Endothelial cell of umbilical vein (primary cell): Measurements from ENCODE around the gene ARHGEF33. TPM values are rescaled to one million over a fixed set of nuclear protein-coding genes. Genes with fewer than 3 reads are reported as not detected.

ENCODE experiments used
- BruUV-seq: library from RNA; stranded (reverse); fragments of 400-500 nt; replicated peaks from 2 replicates; lab custom pipeline; 2021; lab: Mats Ljungman, UMichigan
- CTCF ChIA-PET: fragments of 300-600, 350-600 bp; sonication (Branson Sonifier 250); formaldehyde crosslinking; loops from one replicate; lab custom pipeline; 2021; ENCODE audit warnings: antibody characterized with exemption, inconsistent platforms; lab: Charles Lee
- POLR2A ChIA-PET: fragments of 300-600, 350-600 bp; sonication (Branson Sonifier 250); formaldehyde crosslinking; loops from one replicate; lab custom pipeline; 2021; ENCODE audit warnings: antibody characterized with exemption, inconsistent platforms; lab: Charles Lee
- DNase-seq: peaks from one replicate; pipeline ENCODE4 v3.0.0-alpha.2; 2011; ENCODE audit warnings: low read depth, low spot score
- FAIRE-seq: peaks from 2 replicates; lab custom pipeline; 2011; peaks lifted over from hg19 to GRCh38; lab: Jason Lieb, UNC
- H2AFZ ChIP-seq: 2 replicates; pipeline ENCODE4 v1.6.0; 2012; ENCODE audit warnings: low read depth, low read length, control low read depth, inconsistent platforms
- H3K27ac ChIP-seq: 2 replicates; pipeline ENCODE4 v1.5.1; 2011; ENCODE audit warnings: low read depth, mild to moderate bottlenecking, control low read depth, low read length, moderate library complexity; ENCODE audit not compliant: insufficient read depth
- H3K27me3 ChIP-seq, 2 experiments: 2 replicates each; pipeline versions ENCODE4 v1.6.0 to v1.6.1; 2011; ENCODE audit warnings: low read length in 2 of 2, mixed read lengths in 1 of 2; ENCODE audit not compliant: control insufficient read depth in 2 of 2, insufficient read depth in 2 of 2
- H3K36me3 ChIP-seq, 2 experiments: 2 replicates in 1 of 2; 3 replicates in 1 of 2; pipeline ENCODE4 v1.5.1; 2011; ENCODE audit warnings: low read length in 2 of 2, mild to moderate bottlenecking in 1 of 2, moderate library complexity in 1 of 2; ENCODE audit not compliant: control insufficient read depth in 2 of 2, insufficient read depth in 2 of 2; ENCODE audit errors: extremely low read depth in 1 of 2
- H3K4me1 ChIP-seq: 3 replicates; pipeline ENCODE4 v1.5.1; 2011; ENCODE audit warnings: mild to moderate bottlenecking, low read length; ENCODE audit not compliant: control insufficient read depth, insufficient read depth; ENCODE audit errors: extremely low read depth
- H3K4me2 ChIP-seq: 2 replicates; pipeline ENCODE4 v1.6.1; 2011; ENCODE audit warnings: low read length, control low read depth, mixed read lengths; ENCODE audit not compliant: insufficient read depth
- H3K4me3 ChIP-seq, 3 experiments: fragments of 200-600 bp in 1 of 3; sonication (generic), shearing (Covaris generic) in 1 of 3; replicated peaks in 1 of 3; 2 replicates each; pipeline ENCODE4 v1.5.1; 2011 to 2016; ENCODE audit warnings: control low read depth in 3 of 3, low read length in 3 of 3, mild to moderate bottlenecking in 2 of 3, inconsistent platforms in 1 of 3, low read depth in 1 of 3, moderate library complexity in 1 of 3; ENCODE audit not compliant: insufficient read depth in 1 of 3
- H3K79me2 ChIP-seq: 2 replicates; pipeline ENCODE4 v1.6.0; 2012; ENCODE audit warnings: low read length, inconsistent platforms; ENCODE audit not compliant: control insufficient read depth, insufficient read depth
- H3K9ac ChIP-seq: replicated peaks from 2 replicates; pipeline ENCODE3; 2011; ENCODE audit warnings: low read length, control low read depth; ENCODE audit not compliant: insufficient read depth; ENCODE audit errors: extremely low read depth
- H3K9me1 ChIP-seq: replicated peaks from 3 replicates; pipeline ENCODE4 v1.6.0; 2011; ENCODE audit warnings: mild to moderate bottlenecking, low read length; ENCODE audit not compliant: control insufficient read depth, insufficient read depth; ENCODE audit errors: extremely low read depth
- H3K9me3 ChIP-seq: replicated peaks from 2 replicates; pipeline ENCODE4 v1.5.1; 2012; ENCODE audit warnings: low read length, inconsistent platforms; ENCODE audit not compliant: control insufficient read depth, insufficient read depth
- H4K20me1 ChIP-seq: replicated peaks from 2 replicates; pipeline ENCODE3; 2011; ENCODE audit warnings: mild to moderate bottlenecking, low read length; ENCODE audit not compliant: control insufficient read depth, insufficient read depth; ENCODE audit errors: extremely low read depth
- EZH2 ChIP-seq: IDR thresholded peaks from 2 replicates; pipeline ENCODE4 v1.6.1; 2012; ENCODE audit warnings: borderline replicate concordance, low read depth, mild to moderate bottlenecking, moderate library complexity, low read length, inconsistent platforms; ENCODE audit not compliant: severe bottlenecking
- FOS ChIP-seq: IDR thresholded peaks from 2 replicates; pipeline ENCODE4 v1.6.1; 2011; ENCODE audit warnings: mild to moderate bottlenecking, low read length, moderate library complexity, borderline replicate concordance; ENCODE audit not compliant: insufficient read depth
- GATA2 ChIP-seq: IDR thresholded peaks from 2 replicates; pipeline ENCODE4 v1.7.0; 2011; ENCODE audit warnings: low read depth, mild to moderate bottlenecking, moderate library complexity, mixed read lengths, low read length; ENCODE audit not compliant: insufficient read length, insufficient read depth
- JUN ChIP-seq: IDR thresholded peaks from 2 replicates; pipeline ENCODE4 v1.6.1; 2011; ENCODE audit warnings: borderline replicate concordance, low read depth; ENCODE audit not compliant: insufficient read length, insufficient read depth
- POLR2A ChIP-seq: IDR thresholded peaks from 2 replicates; pipeline ENCODE4 v1.6.1; 2012; ENCODE audit warnings: low read depth, mild to moderate bottlenecking, control low read depth, low read length
- dilution Hi-C: fragments of 300-500 bp; cut with MboI; formaldehyde crosslinking; loops from one replicate; pipeline ENCODE4 v1.15.0; 2019; ENCODE audit warnings: low sequenced_read_pairs; ENCODE audit not compliant: extremely low pct_ligation_motif_present
- intact Hi-C: fragments of 100-400 bp; cut with micrococcal nuclease; formaldehyde crosslinking; loops from one replicate; pipeline ENCODE4 v1.10.0; 2022
- polyA plus RNA-seq, 4 experiments: library from polyadenylated mRNA; depleted of rRNA in 3 of 4; stranded (reverse) in 3 of 4; unstranded in 1 of 4; fragments of >200 nt; gene quantifications; 2 replicates each; pipeline versions ENCODE4 v1.2.1 to v1.2.3, GENCODE V29; 2011 to 2012; ENCODE audit warnings: missing spikeins in 1 of 4
- total RNA-seq: library from RNA; stranded (reverse); gene quantifications from 2 replicates; pipeline ENCODE4 v1.2.3, GENCODE V29; 2021

ARHGEF33 gene
- total and polyA plus RNA-seq, 2 donors (not counting 3 experiments of a cell fraction or from before 2014, with no cell fraction given), result 0.15 to 0.18 TPM

- Histone ChIP-seq H3K27me3 (peaks cover 1 to 2% of the 10 kb centered on the region in 2 experiments), H3K9me3 (no peaks in the 10 kb centered on the region), H3K4me1 (no peaks in the 10 kb centered on the region), H3K36me3 (no peaks in the 10 kb centered on the region), H3K79me2 (no peaks in the 10 kb centered on the region), H3K4me3 (no peak overlapping the region), H3K9me1 (no peaks in the 10 kb centered on the region), H3K9ac (no peak overlapping the region), H2AFZ (no peak overlapping the region), H4K20me1 (no peaks in the 10 kb centered on the region), H3K27ac (no peak overlapping the region), H3K4me2 (no peak overlapping the region)
- dilution Hi-C loops, result no loop called here
- DNase-seq, result no peak
- no peak for FAIRE-seq
- intact Hi-C loops, result no loop called here
- POLR2A ChIA-PET, result no interaction called here
- CTCF ChIA-PET, result interaction anchor here (2.0 kb wide), 1 partner anchor 10 kb away, joined by 7 read pairs; no protein-coding TSS in a partner anchor
- TF ChIP-seq FOS, result no peak
- no peak for TF ChIP-seq JUN
- TF ChIP-seq POLR2A, result no peak
- TF ChIP-seq GATA2, result no peak
- no TSS peak for BruUV-seq
These were observed 47.9 kb downstream of the ARHGEF33 start for GRCh38 chr2:38937548-38937947.

GRCh38 chr2:38940746-38941145 lies 51.1 kb downstream of the ARHGEF33 start:
- FAIRE-seq (no peak), DNase-seq (no peak)
- no peaks in the 10 kb centered on the region for H3K4me1 ChIP-seq
- no TSS peak for BruUV-seq
- peaks cover 0 to 1% of the 10 kb centered on the region in 2 experiments for H3K27me3 ChIP-seq
- no peak overlapping the region for H3K9ac ChIP-seq
- TF ChIP-seq JUN (no peak), EZH2 (no peak)
- no peak overlapping the region for H3K4me2 ChIP-seq
- no peak overlapping the region for H3K4me3 ChIP-seq
- no peaks in the 10 kb centered on the region for H4K20me1 ChIP-seq
- H2AFZ ChIP-seq, result no peak overlapping the region
- no peaks in the 10 kb centered on the region for H3K9me3 ChIP-seq
- POLR2A ChIA-PET, result no interaction called here
- no peak overlapping the region for H3K27ac ChIP-seq
- H3K36me3 ChIP-seq, result no peaks in the 10 kb centered on the region
- dilution Hi-C loops, result no loop called here
- H3K9me1 ChIP-seq, result no peaks in the 10 kb centered on the region
- H3K79me2 ChIP-seq, result no peaks in the 10 kb centered on the region
- intact Hi-C loops, result no loop called here
- CTCF ChIA-PET, result no interaction called here
